BLaER1 treated with 17β-estradiol and CSF1 and Interleukin-3, amounts not matched to agents 10 nM and 100 nM (cell line): ENCODE data around the gene CYS1.

ENCODE experiments used
- H3K27ac ChIP-seq, 11 experiments: shearing (Covaris generic); formaldehyde crosslinking; 2 replicates each; pipeline ENCODE4 v1.8.1; 2022
- H3K27me3 ChIP-seq, 11 experiments: shearing (Covaris generic); formaldehyde crosslinking; 2 replicates each; pipeline ENCODE4 v1.8.1; 2022
- H3K36me3 ChIP-seq, 11 experiments: shearing (Covaris generic); formaldehyde crosslinking; 2 replicates each; pipeline ENCODE4 v1.8.1; 2022
- H3K4me1 ChIP-seq, 10 experiments: shearing (Covaris generic); formaldehyde crosslinking; 2 replicates each; pipeline ENCODE4 v1.8.1; 2022
- H3K4me2 ChIP-seq, 11 experiments: shearing (Covaris generic); formaldehyde crosslinking; 2 replicates each; pipeline ENCODE4 v1.8.1; 2022
- H3K4me3 ChIP-seq, 10 experiments: shearing (Covaris generic); formaldehyde crosslinking; 2 replicates each; pipeline ENCODE4 v1.8.1; 2022
- H3K9ac ChIP-seq, 11 experiments: shearing (Covaris generic); formaldehyde crosslinking; 2 replicates each; pipeline ENCODE4 v1.8.1; 2022
- H3K9me3 ChIP-seq, 11 experiments: shearing (Covaris generic); formaldehyde crosslinking; replicated peaks in 1 of 11; 2 replicates each; pipeline ENCODE4 v1.8.1; 2022
- H4K20me1 ChIP-seq, 11 experiments: shearing (Covaris generic); formaldehyde crosslinking; 2 replicates each; pipeline ENCODE4 v1.8.1; 2022
- Cebpa-rat ChIP-seq, 11 experiments: shearing (Covaris generic); IDR thresholded peaks; 2 replicates each; pipeline ENCODE4 v1.8.1; 2022

Gene CYS1

DNA sequence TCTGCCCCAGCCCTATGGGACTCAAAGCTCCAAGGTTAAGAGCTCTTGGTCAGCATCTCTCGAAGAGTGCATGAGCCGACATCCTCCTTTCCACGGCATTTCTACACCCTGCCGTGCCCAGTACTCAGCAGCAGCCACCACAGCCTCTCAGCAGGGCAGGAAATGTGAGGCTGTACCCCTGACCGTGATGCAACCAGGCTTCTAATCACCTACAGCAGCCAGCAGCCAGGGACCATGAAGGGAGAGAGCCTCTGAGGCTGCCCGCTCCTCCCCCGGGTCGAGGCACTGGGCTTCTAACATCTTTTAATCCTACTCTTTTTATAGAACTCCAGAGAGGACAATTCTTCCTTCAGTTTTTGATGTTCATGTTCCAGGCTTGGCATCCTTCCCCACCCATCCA, 6.5 kb downstream of the CYS1 start:
- Histone ChIP-seq H3K4me3 (no peak overlapping the region), H3K9ac (no peak overlapping the region), H3K36me3 (no peaks in the 10 kb centered on the region), H3K4me2 (no peak overlapping the region), H3K27me3 (peaks cover 34 to 60% (median 55%) of the 10 kb centered on the region in 11 experiments), H3K4me1 (peaks cover 0 to 10% (median 2%) of the 10 kb centered on the region in 10 experiments; a peak in 10 of 20 replicates), H4K20me1 (peaks cover 0 to 19% (median 7%) of the 10 kb centered on the region in 11 experiments; a peak in 12 of 22 replicates), H3K9me3 (no peaks in the 10 kb centered on the region; a peak in 1 of 22 replicates), H3K27ac (no peak overlapping the region)
- TF ChIP-seq Cebpa-rat (IDR thresholded peaks at IDR 0.05) = no peak

DNA sequence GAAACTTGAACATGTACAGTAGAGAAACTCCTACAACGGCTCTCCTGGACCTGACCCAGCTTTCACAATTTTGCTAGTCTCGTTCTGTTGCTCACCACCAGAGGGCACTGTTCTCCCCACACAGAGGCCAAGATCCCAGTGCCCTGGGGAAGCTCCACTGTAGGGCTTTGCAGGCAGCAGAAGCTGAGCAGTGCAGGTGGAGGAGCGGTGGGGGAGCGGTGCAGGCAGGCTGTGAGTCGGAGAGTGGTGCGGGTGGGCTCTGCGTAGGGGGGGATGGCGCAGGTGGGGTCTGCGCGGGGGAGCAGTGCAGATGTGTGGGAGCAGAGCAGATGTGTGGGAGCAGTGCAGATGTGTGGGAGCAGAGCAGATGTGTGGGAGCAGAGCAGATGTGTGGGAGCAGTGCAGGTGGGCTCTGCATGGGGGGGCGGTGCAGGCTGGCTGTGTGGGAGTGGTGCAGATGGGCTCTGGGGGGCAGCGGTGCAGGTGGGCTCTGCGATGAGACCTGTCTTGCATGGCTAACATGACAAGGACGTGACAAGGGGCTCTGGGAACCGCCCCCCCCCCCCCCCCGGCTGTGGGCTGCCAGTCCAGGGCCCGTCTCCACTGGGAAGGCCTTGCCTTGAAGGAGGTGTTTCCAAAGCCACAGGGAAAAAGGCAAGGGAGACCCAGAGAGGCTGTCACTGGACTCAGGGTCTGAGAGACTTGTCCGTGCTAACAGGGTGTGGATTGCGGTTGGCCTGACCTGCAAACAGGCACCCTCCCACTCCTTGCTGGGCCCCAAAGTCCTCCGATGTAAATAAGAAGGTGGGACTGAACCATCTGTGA, 7.3 kb downstream of the CYS1 start:
- Histone ChIP-seq H3K4me3 (no peak overlapping the region), H3K36me3 (no peaks in the 10 kb centered on the region), H3K27ac (no peak overlapping the region), H4K20me1 (peaks cover 0 to 14% (median 0%) of the 10 kb centered on the region in 11 experiments; a peak in 4 of 22 replicates), H3K27me3 (peaks cover 26 to 51% (median 47%) of the 10 kb centered on the region in 11 experiments), H3K9ac (no peak overlapping the region), H3K4me2 (peak overlapping the region in 1 of 11 experiments; percentile 33; a peak in 1 of 22 replicates), H3K4me1 (peaks cover 0 to 6% (median 0%) of the 10 kb centered on the region in 10 experiments; a peak in 1 of 20 replicates), H3K9me3 (peaks cover under 1 to 8% (median 5%) of the 10 kb centered on the region in 11 experiments; a peak in 21 of 22 replicates)
- no peak for TF ChIP-seq Cebpa-rat (IDR thresholded peaks at IDR 0.05)

DNA sequence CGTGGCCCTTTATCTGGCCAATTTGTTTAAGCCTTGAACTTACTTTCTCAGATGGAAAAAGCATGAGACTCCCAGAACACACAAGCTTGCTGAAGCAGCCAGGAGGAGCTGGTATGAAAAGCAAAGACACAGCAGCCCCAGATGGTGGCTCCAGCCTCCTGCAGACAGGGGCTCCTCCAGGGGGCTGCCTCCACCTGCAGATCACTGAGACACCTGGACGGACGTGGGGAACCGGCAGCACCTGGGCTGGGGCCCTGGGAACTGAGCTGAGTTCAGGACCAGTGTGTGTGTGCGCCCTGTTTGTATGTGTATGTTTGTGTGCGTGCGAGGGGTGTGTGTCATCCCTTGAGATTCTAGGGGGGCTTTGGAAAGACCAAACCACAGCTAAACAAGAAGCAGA, 8.6 kb downstream of the CYS1 start:
- Histone ChIP-seq H3K4me2 (no peak overlapping the region), H3K4me3 (no peak overlapping the region), H3K36me3 (no peaks in the 10 kb centered on the region), H3K9me3 (peaks cover 9 to 15% (median 12%) of the 10 kb centered on the region in 11 experiments; a peak in 21 of 22 replicates), H4K20me1 (peaks cover 0 to 14% (median 0%) of the 10 kb centered on the region in 11 experiments; a peak in 4 of 22 replicates), H3K9ac (no peak overlapping the region), H3K27me3 (peaks cover 13 to 39% (median 34%) of the 10 kb centered on the region in 11 experiments), H3K4me1 (peaks cover 0 to 6% (median 0%) of the 10 kb centered on the region in 10 experiments; a peak in 1 of 20 replicates), H3K27ac (no peak overlapping the region)
- no peak for TF ChIP-seq Cebpa-rat (IDR thresholded peaks at IDR 0.05)

DNA sequence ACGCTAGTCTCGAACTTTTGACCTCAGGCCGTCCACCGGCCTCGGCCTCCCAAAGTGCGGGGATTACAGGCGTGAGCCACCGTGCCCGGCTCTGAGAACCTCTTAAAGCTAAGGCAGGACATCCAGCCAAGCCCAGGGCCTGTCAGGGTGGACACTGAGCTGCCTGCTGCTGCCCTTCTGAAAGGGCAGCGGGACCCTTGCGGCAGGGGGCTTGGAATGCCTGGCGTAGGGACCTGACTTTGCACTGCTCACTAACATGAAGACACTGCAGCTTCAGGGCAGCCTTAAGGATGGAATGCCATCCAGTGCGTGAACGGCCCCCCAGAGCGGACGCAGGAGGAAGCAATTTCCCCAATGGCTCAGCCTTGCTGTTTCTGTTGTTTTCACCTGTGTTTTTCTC, 9.0 kb downstream of the CYS1 start:
- Histone ChIP-seq H3K4me3 (no peak overlapping the region), H3K36me3 (no peaks in the 10 kb centered on the region), H3K4me2 (no peak overlapping the region), H3K27ac (no peak overlapping the region), H4K20me1 (peaks cover 0 to 10% (median 0%) of the 10 kb centered on the region in 11 experiments; a peak in 2 of 22 replicates), H3K9ac (no peak overlapping the region), H3K27me3 (peaks cover 9 to 35% (median 30%) of the 10 kb centered on the region in 11 experiments), H3K4me1 (peaks cover 0 to 6% (median 0%) of the 10 kb centered on the region in 10 experiments; a peak in 1 of 20 replicates), H3K9me3 (peaks cover 9 to 15% (median 12%) of the 10 kb centered on the region in 11 experiments; a peak in 21 of 22 replicates)
- no peak for TF ChIP-seq Cebpa-rat (IDR thresholded peaks at IDR 0.05)

GRCh38 chr2:10067881-10068280, 12.3 kb downstream of the CYS1 start:
- Histone ChIP-seq H3K27me3 (peaks cover 0 to 2% (median 0%) of the 10 kb centered on the region in 11 experiments; a peak in 2 of 22 replicates), H3K27ac (no peak overlapping the region), H3K4me2 (no peak overlapping the region), H3K4me1 (peaks cover 0 to 12% (median 7%) of the 10 kb centered on the region in 10 experiments; a peak in 13 of 20 replicates), H4K20me1 (0 out of 22 replicates have a peak, but pooled peaks cover 0 to 2% (median 0%) of the 10 kb centered on the region in 11 experiments), H3K4me3 (no peak overlapping the region), H3K9me3 (peaks cover 9 to 15% (median 12%) of the 10 kb centered on the region in 11 experiments; a peak in 21 of 22 replicates), H3K36me3 (no peaks in the 10 kb centered on the region), H3K9ac (no peak overlapping the region)
- no peak for TF ChIP-seq Cebpa-rat (IDR thresholded peaks at IDR 0.05)

DNA sequence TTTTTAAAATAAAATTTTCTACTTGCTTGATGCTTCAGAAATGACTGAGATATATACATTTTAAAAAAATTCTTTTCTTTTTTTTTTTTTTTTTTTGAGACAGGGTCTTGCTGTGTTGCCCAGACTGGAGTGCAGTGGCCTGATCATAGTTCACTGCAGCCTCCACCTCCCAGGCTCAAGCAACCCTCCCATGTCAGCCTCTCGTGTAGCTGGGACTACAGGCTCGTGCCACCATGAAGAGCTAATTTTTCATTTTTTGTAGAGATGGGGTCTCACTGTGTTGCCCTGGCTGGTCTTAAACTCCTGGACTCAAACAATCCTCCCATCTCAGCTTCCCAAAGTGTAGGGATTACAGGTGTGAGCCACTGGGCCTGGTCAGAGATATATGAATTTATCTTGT, 12.9 kb downstream of the CYS1 start:
- TF ChIP-seq Cebpa-rat (IDR thresholded peaks at IDR 0.05) = no peak
- Histone ChIP-seq H3K27me3 (no peaks in the 10 kb centered on the region), H3K36me3 (no peaks in the 10 kb centered on the region), H3K9me3 (peaks cover 9 to 15% (median 12%) of the 10 kb centered on the region in 11 experiments; a peak in 21 of 22 replicates), H3K4me1 (peaks cover 0 to 12% (median 6%) of the 10 kb centered on the region in 10 experiments; a peak in 13 of 20 replicates), H3K9ac (no peak overlapping the region), H3K27ac (no peak overlapping the region), H3K4me3 (no peak overlapping the region), H3K4me2 (no peak overlapping the region), H4K20me1 (no peaks in the 10 kb centered on the region)

GRCh38 chr2:10065773-10066055, 14.5 kb downstream of the CYS1 start:
- no peak overlapping the region for H3K27ac ChIP-seq
- no peak overlapping the region for H3K9ac ChIP-seq
- H3K27me3 ChIP-seq = no peaks in the 10 kb centered on the region
- H3K4me2 ChIP-seq = peak overlapping the region in 5 of 11 experiments; percentile 21 to 52 (median 40); a peak in 9 of 22 replicates
- H3K4me1 ChIP-seq = peaks cover 0 to 17% (median 7%) of the 10 kb centered on the region in 10 experiments; a peak in 12 of 20 replicates
- H4K20me1 ChIP-seq = no peaks in the 10 kb centered on the region; a peak in 1 of 22 replicates
- H3K9me3 ChIP-seq = peaks cover 9 to 15% (median 12%) of the 10 kb centered on the region in 11 experiments; a peak in 21 of 22 replicates
- no peak overlapping the region for H3K4me3 ChIP-seq
- no peaks in the 10 kb centered on the region for H3K36me3 ChIP-seq
- TF ChIP-seq Cebpa-rat (IDR thresholded peaks at IDR 0.05) = no peak

DNA sequence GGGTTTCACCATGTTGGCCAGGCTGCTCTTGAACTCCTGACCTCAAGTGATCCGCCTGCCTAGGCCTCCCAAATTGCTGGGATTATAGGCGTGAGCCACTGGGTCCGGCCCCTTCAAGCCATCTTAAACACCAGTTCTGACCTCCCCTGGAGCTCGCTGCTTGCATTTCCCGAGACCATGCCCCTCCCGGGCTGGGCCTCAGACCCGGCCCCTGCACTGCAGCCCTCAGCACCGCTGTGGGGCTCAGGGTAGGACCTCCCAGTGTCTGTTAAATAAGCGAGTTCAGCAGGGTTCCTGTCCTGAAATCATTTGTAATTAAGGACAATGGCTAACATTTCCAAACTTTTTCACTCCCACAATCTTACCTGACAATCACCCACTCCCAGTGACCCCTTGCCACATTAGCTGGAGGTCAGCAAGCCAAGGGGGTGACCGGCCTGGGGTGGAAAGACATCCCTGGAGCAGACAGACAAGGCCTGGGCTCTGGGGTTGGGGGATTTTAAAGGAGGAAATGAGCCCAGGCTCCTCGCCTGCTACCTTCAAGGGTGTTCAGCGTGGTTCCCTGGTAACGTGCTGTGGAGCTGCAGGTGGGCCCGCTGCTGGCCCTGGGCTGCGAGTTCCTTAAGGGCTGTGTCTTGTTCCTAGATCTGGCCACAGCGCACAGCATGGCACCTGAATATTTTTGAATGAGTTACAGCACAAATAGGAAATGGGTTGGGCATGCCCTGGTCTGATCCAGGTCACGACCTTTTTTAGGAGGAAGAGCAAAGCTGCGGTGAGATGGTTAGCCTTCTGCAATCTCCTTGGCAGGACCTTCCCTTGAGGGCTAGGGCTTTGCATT, 15.1 kb downstream of the CYS1 start:
- no peak for TF ChIP-seq Cebpa-rat (IDR thresholded peaks at IDR 0.05)
- peaks cover 9 to 15% (median 12%) of the 10 kb centered on the region in 11 experiments; a peak in 21 of 22 replicates for H3K9me3 ChIP-seq
- no peaks in the 10 kb centered on the region; a peak in 1 of 22 replicates for H4K20me1 ChIP-seq
- H3K27me3 ChIP-seq = no peaks in the 10 kb centered on the region
- peak overlapping the region in 6 of 11 experiments; percentile 3 to 52 (median 34); a peak in 9 of 22 replicates for H3K4me2 ChIP-seq
- H3K36me3 ChIP-seq = no peaks in the 10 kb centered on the region
- no peak overlapping the region for H3K9ac ChIP-seq
- no peak overlapping the region for H3K4me3 ChIP-seq
- peaks cover 0 to 17% (median 7%) of the 10 kb centered on the region in 10 experiments; a peak in 12 of 20 replicates for H3K4me1 ChIP-seq
- no peak overlapping the region for H3K27ac ChIP-seq
